AG04450 (cell line): ENCODE data around the gene RTN1. TPM values are rescaled to one million over a fixed set of nuclear protein-coding genes. Genes with fewer than 3 reads are reported as not detected.

ENCODE experiments used
- CTCF ChIA-PET: fragments of 300-600, 350-600 bp; formaldehyde crosslinking; extraction: SDS; loops from one replicate; lab custom pipeline; 2022; ENCODE audit warnings: antibody characterized with exemption, inconsistent platforms; lab: Charles Lee
- POLR2A ChIA-PET: fragments of 350-600 bp; formaldehyde crosslinking; extraction: SDS; loops from one replicate; lab custom pipeline; 2021; ENCODE audit warnings: antibody characterized with exemption, inconsistent platforms; lab: Yijun Ruan, JAX
- DNase-seq: peaks from one replicate; pipeline ENCODE4 v3.0.0-alpha.2; 2011; ENCODE audit warnings: low read depth, low spot score
- H3K27ac ChIP-seq: one replicate; pipeline ENCODE4 v1.5.1; 2012; ENCODE audit warnings: low read depth, low read length, control low read depth
- H3K27me3 ChIP-seq: one replicate; pipeline ENCODE4 v1.6.0; 2012; ENCODE audit warnings: low read length; ENCODE audit not compliant: control insufficient read depth, insufficient read depth
- H3K4me3 ChIP-seq: 2 replicates; pipeline ENCODE4 v1.5.1; 2011; ENCODE audit warnings: mild to moderate bottlenecking, low read depth, low read length, control low read depth
- H3K9me3 ChIP-seq: 2 replicates; pipeline ENCODE4 v1.5.1; 2012; ENCODE audit warnings: low read length; ENCODE audit not compliant: control insufficient read depth, insufficient read depth
- CTCF ChIP-seq: IDR thresholded peaks from 2 replicates; pipeline ENCODE4 v1.5.1; 2011; ENCODE audit warnings: low read depth, low read length, control low read depth, inconsistent platforms
- polyA plus RNA-seq: library from polyadenylated mRNA; depleted of rRNA; stranded (reverse); fragments of >200 nt; gene quantifications from 2 replicates; pipeline ENCODE4 v1.2.3, GENCODE V29; 2011; rRNA removed
- small RNA-seq: library from RNA; depleted of rRNA; stranded (forward); fragments of <200 nt; gene quantifications from one replicate; pipeline ENCODE3, GENCODE V24; 2012; ENCODE audit warnings: low read depth; ENCODE audit not compliant: insufficient read length

Gene RTN1
- polyA plus RNA-seq, 1 experiment, result 0.98 TPM

GRCh38 chr14:59566296-59566695 lies 304.3 kb downstream of the RTN1 start:
- no peaks in the 10 kb centered on the region for H3K9me3 ChIP-seq
- no peak for TF ChIP-seq CTCF
- ChIA-PET CTCF (interaction anchor here (4.0 to 7.2 kb wide), 2 partner anchors 11 to 59 kb away, joined by 28 to 54 read pairs; partner anchors contain the start of gene CCDC175), POLR2A (interaction anchor here (0.6 kb wide), 1 partner anchor 15 kb away, joined by 10 read pairs; no protein-coding TSS in a partner anchor)
- H3K27ac ChIP-seq, result no peak overlapping the region
- H3K27me3 ChIP-seq, result peaks cover 15% of the 10 kb centered on the region
- H3K4me3 ChIP-seq, result no peak overlapping the region
- no peak for DNase-seq

DNA sequence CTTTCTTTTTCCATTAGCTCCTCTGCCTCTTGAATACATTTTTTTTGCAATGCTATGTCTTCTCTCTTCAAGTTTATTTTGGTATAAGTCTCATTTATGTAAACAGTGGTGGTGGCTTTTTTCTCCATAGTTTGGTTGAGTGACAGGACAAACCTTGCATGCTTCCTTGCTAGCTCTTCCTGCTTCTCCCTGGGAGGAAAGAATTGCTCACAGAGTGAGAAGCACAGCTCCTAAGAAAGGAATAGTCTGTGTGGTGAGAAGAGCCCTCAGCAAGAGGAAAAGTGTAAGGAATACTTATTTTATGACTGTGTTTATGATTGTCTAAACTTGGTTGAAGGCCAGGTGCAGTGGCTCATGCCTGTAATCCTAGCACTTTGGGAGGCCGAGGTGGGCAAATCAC lies 305.5 kb downstream of the RTN1 start:
- no peak overlapping the region for H3K4me3 ChIP-seq
- no peaks in the 10 kb centered on the region for H3K9me3 ChIP-seq
- TF ChIP-seq CTCF, result no peak
- peaks cover 15% of the 10 kb centered on the region for H3K27me3 ChIP-seq
- no peak for DNase-seq
- no peak overlapping the region for H3K27ac ChIP-seq
- ChIA-PET POLR2A (no interaction called here), CTCF (interaction anchor here (0.9 to 7.2 kb wide), 3 partner anchors 12 to 58 kb away, joined by 3 to 54 read pairs (median 28); partner anchors contain the start of gene CCDC175)

DNA sequence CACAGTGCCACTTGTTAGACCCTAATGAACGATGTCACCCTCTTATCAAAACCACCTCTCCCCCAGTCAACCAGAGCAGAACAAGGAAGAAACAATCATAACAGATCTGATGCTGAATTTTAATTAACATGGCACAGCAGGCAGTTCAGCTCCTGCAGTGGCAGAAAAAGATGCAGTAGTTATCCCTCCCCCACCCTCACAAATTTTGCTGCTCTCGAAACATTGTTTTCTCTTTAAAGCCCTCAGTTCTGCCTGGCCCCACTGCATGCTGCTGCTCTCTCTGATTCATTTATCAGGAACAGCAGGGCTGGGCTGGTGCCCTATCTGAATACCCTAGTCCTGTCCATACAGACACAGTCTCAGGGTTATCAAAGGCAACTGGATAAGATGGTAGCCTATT lies 306.2 kb downstream of the RTN1 start:
- Histone ChIP-seq H3K27ac (no peak overlapping the region), H3K4me3 (no peak overlapping the region), H3K27me3 (peaks cover 15% of the 10 kb centered on the region), H3K9me3 (no peaks in the 10 kb centered on the region)
- DNase-seq, result no peak
- CTCF ChIA-PET, result interaction anchor here (0.9 to 1.0 kb wide), 2 partner anchors 12 to 57 kb away, joined by 3 read pairs; partner anchors contain the start of gene CCDC175
- POLR2A ChIA-PET, result no interaction called here
- no peak for TF ChIP-seq CTCF

DNA sequence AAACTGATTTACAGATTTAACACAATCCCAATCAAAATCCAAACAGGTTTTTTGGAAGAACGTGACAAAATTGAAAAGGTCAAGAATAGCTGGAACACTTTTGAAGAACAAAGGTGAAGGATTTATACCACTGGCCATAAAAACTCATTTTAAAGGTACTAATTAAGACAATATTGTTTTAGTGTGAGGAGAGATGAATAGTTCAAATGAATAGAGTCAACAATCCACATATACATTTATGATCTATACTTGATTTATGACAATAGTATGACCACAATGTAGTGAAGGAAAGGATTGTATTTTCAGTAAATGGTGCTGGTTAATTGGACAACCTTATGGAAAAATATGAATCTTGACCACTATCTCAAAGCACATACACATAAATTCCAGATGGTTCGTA lies 323.3 kb downstream of the RTN1 start:
- ChIA-PET POLR2A (no interaction called here), CTCF (interaction anchor here (1.0 to 1.1 kb wide), 2 partner anchors 29 to 40 kb away, joined by 5 to 6 read pairs; partner anchors contain the start of gene CCDC175)
- no peak overlapping the region for H3K4me3 ChIP-seq
- no peak for DNase-seq
- no peak for TF ChIP-seq CTCF
- no peaks in the 10 kb centered on the region; the same call in 1 of the 2 replicates for H3K9me3 ChIP-seq
- H3K27me3 ChIP-seq, result peaks cover 3% of the 10 kb centered on the region
- no peak overlapping the region for H3K27ac ChIP-seq

Small RNA genes lying within 50 kb of the gene (small RNA-seq; reads per million reads assigned to genes)
- gene MIR5586, result 1.3 reads per million

Other genes with a start within 250 kb of the RTN1 start
- gene LRRC9, start 49.4 kb upstream of the RTN1 start, polyA plus RNA-seq, result not detected in 2 replicates
- gene PCNX4, start 221.1 kb upstream of the RTN1 start, polyA plus RNA-seq, result 67.2 and 79.9 TPM in 2 replicates